Suprapubic skin (tissue), 3 donors: ENCODE data around the gene PLAGL2.

Experiments used
- CTCF ChIP-seq, 2 donors: fragments of 200-600 bp in 1 of 2; fragments of 450-650 bp in 1 of 2; sonication (generic) in 1 of 2; IDR thresholded peaks; one replicate each; pipeline ENCODE4 v1.5.1; 2016 to 2019; ENCODE audit warnings: antibody characterized with exemption in 2 of 2, mild to moderate bottlenecking in 1 of 2, moderate library complexity in 1 of 2
- POLR2AphosphoS5 ChIP-seq, 3 donors: sonication (generic); formaldehyde crosslinking; IDR thresholded peaks; one replicate each; pipeline ENCODE4 v1.6.1; 2017; ENCODE audit warnings: antibody characterized with exemption in 3 of 3

GRCh38 chr20:32204205-32205109, 3.1 kb downstream of the PLAGL2 start:
- TF ChIP-seq CTCF (IDR thresholded peaks at IDR 0.05): no peak
- no peak for TF ChIP-seq POLR2AphosphoS5 (IDR thresholded peaks at IDR 0.05)
